Activated CD4-positive, alpha-beta T cell treated with anti-CD3 and anti-CD28 coated beads, Interleukin-2, amount 10 ng/mL, durations not matched to agents 7 days and 5 days (primary cell): ENCODE results near the gene PRKD1. TPM values are rescaled to one million over a fixed set of nuclear protein-coding genes. Genes with fewer than 3 reads are reported as not detected.

Source experiments
- CTCF ChIA-PET: fragments of 350-600 bp; sonication (Branson Sonifier 250); formaldehyde crosslinking; loops from one replicate; lab custom pipeline; 2021; ENCODE audit warnings: antibody characterized with exemption; lab: Charles Lee
- POLR2A ChIA-PET: fragments of 350-600 bp; sonication (Branson Sonifier 250); formaldehyde crosslinking; loops from one replicate; lab custom pipeline; 2021; ENCODE audit warnings: antibody characterized with exemption; lab: Charles Lee
- DNase-seq: peaks from one replicate; pipeline ENCODE4 v3.0.0-alpha.2; 2020
- H3K27ac Mint-ChIP-seq: one replicate; pipeline ENCODE4 v1.8.0; 2021; ENCODE audit warnings: mild to moderate bottlenecking, moderate library complexity, mixed read lengths
- H3K27me3 Mint-ChIP-seq: one replicate; pipeline ENCODE4 v1.8.0; 2021; ENCODE audit warnings: mixed read lengths
- H3K36me3 Mint-ChIP-seq: one replicate; pipeline ENCODE4 v1.8.0; 2021; ENCODE audit warnings: low read depth, mixed read lengths
- H3K4me1 Mint-ChIP-seq: one replicate; pipeline ENCODE4 v1.8.0; 2021; ENCODE audit warnings: mixed read lengths
- H3K4me3 Mint-ChIP-seq: one replicate; pipeline ENCODE4 v1.8.0; 2021; ENCODE audit warnings: mild to moderate bottlenecking, moderate library complexity, mixed read lengths
- H3K9me3 Mint-ChIP-seq: one replicate; pipeline ENCODE4 v1.8.0; 2021; ENCODE audit warnings: mixed read lengths
- total RNA-seq, 2 experiments: library from RNA; stranded (reverse); gene quantifications; one replicate each; pipeline ENCODE4 v1.2.3, GENCODE V29; 2021

The PRKD1 gene
- total RNA-seq, 2 experiments from 2014 or later, result not detected

DNA sequence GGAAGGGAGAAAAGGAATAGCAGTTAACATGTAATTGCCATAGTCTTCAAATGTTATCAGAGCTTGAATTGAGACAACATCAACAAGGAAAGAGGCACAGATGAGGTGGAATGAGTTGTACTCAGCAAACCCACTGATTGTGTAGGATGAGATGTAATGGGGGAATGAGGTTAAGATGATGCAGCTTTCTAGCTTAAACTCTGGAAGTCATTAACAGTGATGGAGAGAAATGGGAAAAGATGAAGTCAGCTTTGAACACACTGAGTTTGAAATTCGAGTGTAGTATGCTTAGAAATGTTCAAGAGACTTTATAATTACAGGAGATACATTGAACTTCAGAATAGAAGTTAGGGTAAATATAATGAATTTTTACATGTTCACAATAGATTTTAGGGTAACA lies 106.9 kb downstream of the PRKD1 start:
- Mint-ChIP-seq H3K27ac (no peak overlapping the region), H3K4me1 (no peaks in the 10 kb centered on the region), H3K27me3 (no peaks in the 10 kb centered on the region), H3K4me3 (no peak overlapping the region), H3K36me3 (no peaks in the 10 kb centered on the region), H3K9me3 (no peaks in the 10 kb centered on the region)
- POLR2A ChIA-PET, result no interaction called here
- CTCF ChIA-PET, result no interaction called here
- DNase-seq, result no peak

DNA sequence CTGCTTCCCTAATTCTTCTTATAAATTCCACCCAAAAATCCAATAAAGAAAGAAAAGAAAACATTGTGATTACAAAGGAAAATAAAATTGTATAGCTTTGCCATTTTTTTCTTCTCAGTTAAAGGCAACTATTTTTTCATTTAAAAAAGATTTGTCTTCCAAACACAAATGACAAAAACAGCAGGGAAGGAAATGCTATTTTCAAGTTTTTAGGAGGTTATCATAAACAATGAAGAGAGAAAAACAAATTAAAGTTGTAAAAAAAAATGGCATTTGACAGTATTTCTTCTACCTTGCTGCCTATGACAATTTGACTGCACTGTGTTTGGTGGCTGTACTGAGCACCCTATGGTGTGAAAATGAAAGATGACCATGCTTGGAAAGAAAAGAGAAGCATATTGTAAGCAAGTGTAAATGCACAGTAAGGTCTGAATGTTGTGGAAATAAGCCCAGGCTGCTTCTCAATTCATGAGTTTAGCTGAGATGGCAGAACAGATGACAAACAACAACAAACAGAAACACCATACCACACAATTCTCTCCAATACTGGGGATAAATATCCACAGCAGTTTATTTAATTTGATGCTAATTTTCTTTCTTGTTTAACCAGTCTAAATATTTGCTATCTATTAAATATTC lies 109.8 kb downstream of the PRKD1 start:
- Mint-ChIP-seq H3K9me3 (no peaks in the 10 kb centered on the region), H3K4me1 (no peaks in the 10 kb centered on the region), H3K4me3 (no peak overlapping the region), H3K36me3 (no peaks in the 10 kb centered on the region), H3K27ac (no peak overlapping the region), H3K27me3 (no peaks in the 10 kb centered on the region)
- CTCF ChIA-PET, result no interaction called here
- POLR2A ChIA-PET, result no interaction called here
- DNase-seq, result no peak

DNA sequence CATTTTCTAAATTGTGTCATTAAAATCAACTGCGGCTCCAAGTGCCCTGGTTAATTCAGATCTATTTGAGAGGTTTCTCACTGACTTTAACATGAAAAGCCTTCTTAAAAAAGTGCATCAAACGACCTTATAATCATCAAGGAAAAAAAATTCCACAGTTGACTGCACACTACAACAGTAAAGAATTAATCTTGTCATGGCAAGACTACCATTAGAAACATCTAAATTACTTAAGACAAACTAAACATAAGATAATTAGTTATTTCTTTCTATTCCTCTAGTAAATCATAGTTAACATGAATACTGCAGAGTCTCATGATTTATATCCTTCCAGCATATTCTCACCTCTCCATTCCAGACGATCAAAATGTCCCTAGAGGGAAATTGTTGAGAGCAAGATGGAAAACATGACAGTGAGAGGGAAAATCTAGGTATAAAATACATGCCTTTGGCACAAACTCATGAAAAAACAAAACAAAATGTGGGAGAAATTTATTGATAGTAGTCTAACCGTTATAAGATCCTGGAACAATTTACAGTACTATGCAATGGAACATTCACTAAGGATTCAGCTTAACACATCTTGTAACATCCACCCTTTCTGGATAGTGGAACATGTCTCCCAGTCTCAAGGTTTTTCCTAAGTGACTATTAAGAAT lies 112.5 kb downstream of the PRKD1 start:
- Mint-ChIP-seq H3K4me1 (no peaks in the 10 kb centered on the region), H3K9me3 (no peaks in the 10 kb centered on the region), H3K36me3 (no peaks in the 10 kb centered on the region), H3K27ac (no peak overlapping the region), H3K4me3 (no peak overlapping the region), H3K27me3 (no peaks in the 10 kb centered on the region)
- no peak for DNase-seq
- ChIA-PET POLR2A (no interaction called here), CTCF (no interaction called here)

DNA sequence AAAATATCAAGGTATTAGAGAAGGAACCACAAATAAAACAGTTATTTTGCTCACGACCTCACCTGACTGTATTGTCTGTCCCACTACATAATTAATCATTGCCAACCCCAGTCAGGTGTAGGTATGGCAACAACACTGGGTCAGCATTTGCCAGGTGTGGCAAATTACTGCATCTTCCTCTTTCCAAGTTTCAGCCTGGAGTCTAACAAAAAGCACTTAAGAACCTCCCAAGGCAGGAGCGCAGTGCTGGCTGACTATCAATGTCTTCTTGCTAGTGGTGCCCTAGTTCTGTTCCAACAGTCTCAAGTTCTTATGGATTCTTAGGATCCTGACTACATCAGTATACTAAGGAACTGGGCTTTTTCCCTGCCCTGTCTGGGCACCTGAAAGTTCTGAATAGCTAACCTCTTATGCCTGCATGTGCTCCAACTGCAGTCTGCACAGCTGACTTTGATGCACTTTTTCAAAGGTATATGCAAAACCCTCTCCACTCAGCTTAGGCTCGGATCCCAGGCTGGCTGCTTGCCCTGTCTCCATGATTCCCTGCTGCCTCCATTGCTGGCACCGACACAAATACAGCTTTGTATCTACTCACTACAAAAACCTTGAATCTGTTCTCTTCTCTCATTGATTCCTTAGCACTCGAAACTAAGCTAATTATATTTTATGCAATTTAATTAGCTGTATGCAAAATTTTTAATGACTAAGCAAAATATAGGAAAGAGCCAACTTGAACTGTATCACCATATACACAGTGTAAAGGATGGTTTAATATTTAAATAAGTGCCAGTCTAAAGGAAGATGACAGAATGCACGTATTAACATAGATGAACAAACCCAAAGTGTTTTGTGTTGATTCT lies 113.3 kb downstream of the PRKD1 start:
- no peak for DNase-seq
- H3K4me1 Mint-ChIP-seq, result no peaks in the 10 kb centered on the region
- POLR2A ChIA-PET, result no interaction called here
- H3K36me3 Mint-ChIP-seq, result no peaks in the 10 kb centered on the region
- no peaks in the 10 kb centered on the region for H3K27me3 Mint-ChIP-seq
- CTCF ChIA-PET, result no interaction called here
- H3K27ac Mint-ChIP-seq, result no peak overlapping the region
- H3K4me3 Mint-ChIP-seq, result no peak overlapping the region
- no peaks in the 10 kb centered on the region for H3K9me3 Mint-ChIP-seq

DNA sequence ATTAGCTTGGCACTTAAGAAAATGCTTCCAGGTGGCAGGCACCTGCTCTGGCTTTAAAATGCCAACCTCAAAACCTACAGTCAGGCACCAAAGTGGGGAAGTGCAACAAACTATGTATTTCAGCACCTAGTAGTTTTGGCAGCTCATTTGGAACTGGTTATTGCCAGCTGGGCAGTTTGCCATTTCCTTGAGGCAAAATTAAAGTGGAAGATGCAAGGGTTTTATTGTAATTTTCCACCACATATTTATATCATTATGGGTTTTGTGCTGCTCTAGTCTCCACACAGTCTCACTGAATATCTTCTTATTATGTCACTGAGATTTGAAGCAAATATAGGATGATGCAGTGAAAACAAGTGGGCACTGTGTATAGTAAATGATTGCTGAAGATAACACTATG lies 117.0 kb downstream of the PRKD1 start:
- CTCF ChIA-PET, result no interaction called here
- no peak for DNase-seq
- Mint-ChIP-seq H3K4me1 (no peaks in the 10 kb centered on the region), H3K27me3 (no peaks in the 10 kb centered on the region), H3K36me3 (no peaks in the 10 kb centered on the region), H3K9me3 (peaks cover 6% of the 10 kb centered on the region), H3K27ac (no peak overlapping the region), H3K4me3 (no peak overlapping the region)
- POLR2A ChIA-PET, result no interaction called here

DNA sequence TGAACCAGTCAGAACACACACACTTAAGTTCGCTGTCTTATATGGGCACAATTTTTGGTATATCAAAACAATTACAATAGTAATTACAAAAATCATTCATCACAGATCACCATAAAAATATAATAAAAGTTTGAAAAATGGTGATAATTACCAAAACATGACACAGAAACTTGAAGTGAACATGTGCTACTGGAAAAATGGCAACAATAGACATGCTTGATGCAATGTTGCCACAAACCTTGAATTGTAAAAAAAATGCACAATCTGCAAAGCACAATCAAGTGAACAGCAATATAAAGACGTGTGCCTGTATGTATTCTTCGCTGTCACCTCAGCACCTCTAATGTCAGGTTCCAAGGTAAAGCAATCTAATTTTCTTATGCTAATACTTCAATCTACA lies 117.6 kb downstream of the PRKD1 start:
- no peak overlapping the region for H3K4me3 Mint-ChIP-seq
- POLR2A ChIA-PET, result no interaction called here
- H3K36me3 Mint-ChIP-seq, result no peaks in the 10 kb centered on the region
- CTCF ChIA-PET, result no interaction called here
- DNase-seq, result no peak
- no peaks in the 10 kb centered on the region for H3K4me1 Mint-ChIP-seq
- no peaks in the 10 kb centered on the region for H3K27me3 Mint-ChIP-seq
- no peak overlapping the region for H3K27ac Mint-ChIP-seq
- H3K9me3 Mint-ChIP-seq, result peaks cover 7% of the 10 kb centered on the region

DNA sequence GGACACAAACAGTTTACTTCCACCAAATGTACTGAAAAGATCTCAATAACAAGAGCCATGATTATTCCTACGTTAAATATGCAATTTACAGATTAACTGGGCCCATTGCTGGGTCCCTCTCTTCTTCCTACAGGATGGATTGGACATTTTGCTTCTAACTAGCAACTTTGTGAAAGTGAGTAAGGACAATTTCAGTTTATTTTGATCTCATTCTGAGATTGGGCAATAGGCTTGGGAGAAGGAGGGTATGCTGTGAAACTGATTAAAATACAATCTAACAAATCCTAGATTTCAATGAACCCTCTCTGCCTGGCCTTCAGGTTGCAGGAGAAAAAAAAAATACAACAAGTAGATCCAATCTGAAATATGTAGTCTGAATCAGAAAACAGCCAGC lies 121.5 kb downstream of the PRKD1 start:
- no peaks in the 10 kb centered on the region for H3K4me1 Mint-ChIP-seq
- no peak for DNase-seq
- no peaks in the 10 kb centered on the region for H3K36me3 Mint-ChIP-seq
- CTCF ChIA-PET, result no interaction called here
- POLR2A ChIA-PET, result no interaction called here
- no peak overlapping the region for H3K4me3 Mint-ChIP-seq
- H3K9me3 Mint-ChIP-seq, result peaks cover 7% of the 10 kb centered on the region
- no peaks in the 10 kb centered on the region for H3K27me3 Mint-ChIP-seq
- H3K27ac Mint-ChIP-seq, result no peak overlapping the region

DNA sequence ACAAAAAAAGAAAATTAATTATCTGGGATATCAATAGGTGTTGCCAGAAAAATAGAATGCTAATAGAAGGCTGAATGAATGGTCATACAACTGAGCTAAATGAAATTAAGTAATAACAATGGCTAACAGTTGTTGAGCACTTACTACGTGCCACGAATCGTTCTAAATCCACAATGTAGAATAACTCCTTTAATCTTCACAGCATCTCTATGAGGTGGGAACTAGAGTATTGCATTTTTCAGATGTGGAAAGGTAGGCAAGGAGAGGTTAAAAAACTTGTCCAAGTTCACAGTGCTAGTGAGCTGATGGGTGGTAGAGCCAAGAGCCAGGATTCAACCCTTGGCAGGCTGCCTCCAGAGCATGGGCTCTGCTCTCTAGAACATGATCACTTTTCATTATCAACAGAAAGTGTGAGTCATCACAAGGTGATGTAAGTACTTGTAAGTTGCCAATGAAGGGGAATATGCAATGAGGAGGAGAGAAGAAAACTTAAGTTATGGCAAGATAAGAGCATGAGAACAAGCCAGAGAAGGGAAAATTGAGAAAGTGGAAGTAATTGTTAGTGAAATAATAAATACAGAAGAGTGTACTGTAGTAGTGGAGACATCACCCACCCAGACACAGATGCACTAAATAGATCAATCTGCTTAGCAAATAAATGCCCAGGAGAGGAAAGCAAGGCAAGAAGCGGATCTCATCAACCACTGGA lies 122.1 kb downstream of the PRKD1 start:
- Mint-ChIP-seq H3K27ac (no peak overlapping the region), H3K4me3 (no peak overlapping the region), H3K9me3 (peaks cover 7% of the 10 kb centered on the region), H3K4me1 (no peaks in the 10 kb centered on the region), H3K36me3 (no peaks in the 10 kb centered on the region), H3K27me3 (no peaks in the 10 kb centered on the region)
- DNase-seq, result no peak
- ChIA-PET POLR2A (no interaction called here), CTCF (no interaction called here)

DNA sequence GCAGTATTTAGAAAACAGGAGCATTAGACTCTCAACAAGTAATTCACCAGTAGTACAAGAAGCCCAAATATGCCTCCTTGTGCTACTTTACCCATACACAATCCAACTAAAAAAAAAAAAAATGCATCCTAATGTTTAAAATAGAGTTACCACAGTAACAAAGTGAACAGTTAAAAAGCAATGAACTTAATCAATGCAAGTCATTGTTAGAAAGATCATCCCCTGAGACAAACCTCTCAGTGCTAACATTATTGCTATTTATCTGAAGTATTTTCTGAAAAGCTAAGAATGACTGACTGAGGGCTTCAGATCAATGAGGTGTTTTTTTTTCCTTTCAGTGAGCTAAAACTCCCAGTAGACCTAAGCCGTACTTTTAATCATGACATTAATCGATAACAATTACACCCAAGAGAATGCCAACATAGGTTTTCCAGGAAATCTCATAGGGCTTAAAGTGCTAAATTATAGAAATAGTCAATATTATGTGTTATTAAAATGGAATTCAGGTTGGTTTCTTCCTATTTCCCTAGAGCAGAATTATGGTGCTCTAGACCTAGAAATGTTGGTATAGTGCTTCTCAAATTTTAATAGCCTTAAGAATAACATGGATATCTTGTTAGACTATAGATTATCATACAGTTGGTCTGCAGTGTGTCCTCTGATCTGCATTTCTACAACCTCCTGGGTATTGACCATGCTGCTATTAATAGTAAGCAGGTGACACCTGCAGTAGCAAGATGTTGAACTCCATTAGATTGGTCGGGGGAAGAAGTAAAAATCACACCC lies 123.0 kb downstream of the PRKD1 start:
- no peak overlapping the region for H3K27ac Mint-ChIP-seq
- no peak overlapping the region for H3K4me3 Mint-ChIP-seq
- H3K27me3 Mint-ChIP-seq, result no peaks in the 10 kb centered on the region
- peaks cover 7% of the 10 kb centered on the region for H3K9me3 Mint-ChIP-seq
- ChIA-PET POLR2A (no interaction called here), CTCF (no interaction called here)
- no peak for DNase-seq
- no peaks in the 10 kb centered on the region for H3K4me1 Mint-ChIP-seq
- H3K36me3 Mint-ChIP-seq, result no peaks in the 10 kb centered on the region

DNA sequence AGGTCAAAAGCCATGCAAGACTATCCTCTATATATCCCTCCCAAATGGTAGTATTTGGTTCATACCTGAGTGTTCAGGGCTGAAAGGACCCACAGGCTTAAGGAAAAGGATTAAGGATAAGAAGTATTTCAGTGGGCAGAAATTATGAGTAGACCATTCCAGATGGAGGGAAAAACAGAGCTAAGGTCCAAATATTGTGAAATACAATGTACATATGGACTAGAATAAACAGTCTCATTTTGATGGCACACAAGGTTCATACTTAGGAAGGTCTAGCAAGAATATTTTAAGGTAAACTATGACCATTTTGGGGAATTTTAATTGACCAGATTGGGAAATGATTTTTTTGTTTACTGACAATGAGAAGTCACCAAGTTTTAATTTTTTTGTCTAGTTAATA lies 124.6 kb downstream of the PRKD1 start:
- H3K27ac Mint-ChIP-seq, result no peak overlapping the region

DNA sequence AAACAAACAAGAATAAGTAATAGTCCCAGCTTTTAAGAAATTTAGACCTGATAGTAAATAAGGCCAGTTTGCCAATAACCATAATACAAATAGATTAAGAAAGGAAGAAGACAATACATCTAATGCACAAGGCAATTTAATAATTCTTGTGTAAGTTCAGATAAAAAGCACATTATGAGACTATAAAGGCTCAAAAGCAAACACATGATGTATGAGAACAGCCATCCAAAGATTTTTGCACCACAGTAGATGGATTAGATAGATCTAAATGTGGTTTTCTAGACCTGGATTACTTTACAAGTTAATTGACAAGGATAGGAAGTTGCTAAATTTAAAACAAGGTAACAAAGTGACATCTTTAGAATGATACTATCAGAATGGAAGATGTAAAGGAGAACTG lies 125.4 kb downstream of the PRKD1 start:
- Mint-ChIP-seq H3K36me3 (no peaks in the 10 kb centered on the region), H3K27ac (no peak overlapping the region), H3K9me3 (peaks cover 4% of the 10 kb centered on the region), H3K27me3 (no peaks in the 10 kb centered on the region), H3K4me3 (no peak overlapping the region), H3K4me1 (no peaks in the 10 kb centered on the region)
- POLR2A ChIA-PET, result no interaction called here
- CTCF ChIA-PET, result no interaction called here
- no peak for DNase-seq

More for the DNA sequence above, 124.6 kb downstream of the PRKD1 start:
- DNase-seq, result no peak
- peaks cover 7% of the 10 kb centered on the region for H3K9me3 Mint-ChIP-seq
- no peaks in the 10 kb centered on the region for H3K27me3 Mint-ChIP-seq
- POLR2A ChIA-PET, result no interaction called here
- CTCF ChIA-PET, result no interaction called here
- no peak overlapping the region for H3K4me3 Mint-ChIP-seq
- H3K4me1 Mint-ChIP-seq, result no peaks in the 10 kb centered on the region
- no peaks in the 10 kb centered on the region for H3K36me3 Mint-ChIP-seq

DNA sequence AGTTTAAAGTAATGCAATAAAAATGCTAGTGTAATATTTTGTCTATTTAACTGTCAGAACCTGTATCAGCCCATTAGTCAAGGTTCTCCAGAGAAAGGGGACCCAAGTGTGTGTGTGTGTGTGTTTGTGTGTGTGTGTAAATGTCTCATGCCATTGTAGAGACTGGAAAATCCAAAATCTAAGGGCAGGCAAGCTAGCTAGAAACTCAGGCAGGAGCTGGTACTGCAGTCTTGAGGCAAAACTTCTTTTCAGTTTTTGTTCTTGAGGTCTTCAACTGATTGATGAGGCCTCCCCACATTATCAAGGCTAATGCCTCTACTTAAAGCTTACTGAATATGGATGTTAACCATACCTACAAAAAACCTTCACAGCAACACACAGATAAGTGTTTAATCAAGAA lies 126.7 kb downstream of the PRKD1 start:
- no peaks in the 10 kb centered on the region for H3K4me1 Mint-ChIP-seq
- no peaks in the 10 kb centered on the region for H3K27me3 Mint-ChIP-seq
- ChIA-PET POLR2A (no interaction called here), CTCF (no interaction called here)
- no peak overlapping the region for H3K4me3 Mint-ChIP-seq
- H3K36me3 Mint-ChIP-seq, result no peaks in the 10 kb centered on the region
- H3K27ac Mint-ChIP-seq, result no peak overlapping the region
- peaks cover 4% of the 10 kb centered on the region for H3K9me3 Mint-ChIP-seq
- no peak for DNase-seq
